HEK293 (cell line): ENCODE measurements around the gene PCID2.

Source experiments
- CTCF ChIA-PET: fragments of 350-600 bp; formaldehyde crosslinking; extraction: SDS; loops from one replicate; lab custom pipeline; 2021; ENCODE audit warnings: antibody characterized with exemption; lab: Yijun Ruan, JAX
- POLR2A ChIA-PET: fragments of 300-600 bp; formaldehyde crosslinking; extraction: SDS; loops from one replicate; lab custom pipeline; 2020; ENCODE audit warnings: antibody characterized with exemption, inconsistent platforms; lab: Yijun Ruan, JAX
- H3K27ac ChIP-seq: fragments of 200-500 bp; sonication (Bioruptor generic); 2 replicates; pipeline ENCODE4 v1.5.1; 2014; ENCODE audit warnings: low read depth, low read length, control low read depth, inconsistent platforms; ENCODE audit errors: extremely low read depth
- H3K36me3 ChIP-seq, 2 experiments: fragments of 200-500 bp in 1 of 2; sonication (Bioruptor generic) in 1 of 2; 1 replicate in 1 of 2; 2 replicates in 1 of 2; pipeline ENCODE4 v1.5.1; 2014 to 2017; ENCODE audit warnings: inconsistent platforms in 2 of 2, low read length in 2 of 2; ENCODE audit not compliant: control insufficient read depth in 2 of 2, insufficient read depth in 1 of 2
- H3K4me1 ChIP-seq: fragments of 200-500 bp; sonication (Bioruptor generic); 2 replicates; pipeline ENCODE4 v1.5.1; 2014; ENCODE audit warnings: mild to moderate bottlenecking, low read length, inconsistent platforms; ENCODE audit not compliant: control insufficient read depth, insufficient read depth
- H3K4me3 ChIP-seq: 2 replicates; pipeline ENCODE4 v1.5.1; 2011; ENCODE audit warnings: low read depth, mild to moderate bottlenecking, control low read depth, low read length, moderate library complexity
- H3K9me3 ChIP-seq: fragments of 200-500 bp; sonication (Bioruptor generic); 2 replicates; pipeline ENCODE4 v1.5.1; 2014; ENCODE audit warnings: low read depth, low read length, inconsistent platforms; ENCODE audit not compliant: control insufficient read depth, insufficient read depth
- FEZF1 ChIP-seq: fragments of 450-650 bp; formaldehyde crosslinking; IDR thresholded peaks from 2 replicates; pipeline ENCODE4 v1.5.1; 2016; ENCODE audit warnings: missing biosample characterization, missing genetic modification characterization
- KLF1 ChIP-seq: fragments of 450-650 bp; formaldehyde crosslinking; IDR thresholded peaks from 2 replicates; pipeline ENCODE4 v1.5.1; 2016; ENCODE audit warnings: missing biosample characterization, missing genetic modification characterization
- ZNF121 ChIP-seq: fragments of 450-650 bp; formaldehyde crosslinking; IDR thresholded peaks from 2 replicates; pipeline ENCODE4 v1.5.1; 2016; ENCODE audit warnings: missing biosample characterization, missing genetic modification characterization
- ZNF274 ChIP-seq, 2 experiments: fragments of 200-500 bp in 1 of 2; fragments of 450-650 bp in 1 of 2; sonication (Bioruptor generic) in 1 of 2; formaldehyde crosslinking in 1 of 2; IDR thresholded peaks; 2 replicates each; pipeline versions ENCODE4 v1.5.1 to v1.6.1; 2014 to 2016; ENCODE audit warnings: borderline replicate concordance in 1 of 2, inconsistent platforms in 1 of 2, low read length in 1 of 2, missing biosample characterization in 1 of 2, missing genetic modification characterization in 1 of 2
- ZNF362 ChIP-seq: fragments of 450-650 bp; formaldehyde crosslinking; IDR thresholded peaks from 2 replicates; pipeline ENCODE4 v1.5.1; 2016; ENCODE audit warnings: missing biosample characterization, missing genetic modification characterization
- ZNF391 ChIP-seq: fragments of 450-650 bp; formaldehyde crosslinking; IDR thresholded peaks from 2 replicates; pipeline ENCODE4 v1.5.1; 2016; ENCODE audit warnings: low read depth, missing biosample characterization, missing genetic modification characterization, borderline replicate concordance
- ZNF394 ChIP-seq: fragments of 450-650 bp; formaldehyde crosslinking; IDR thresholded peaks from 2 replicates; pipeline ENCODE4 v1.5.1; 2016; ENCODE audit warnings: missing biosample characterization, missing genetic modification characterization, mild to moderate bottlenecking, moderate library complexity, borderline replicate concordance
- ZNF513 ChIP-seq: fragments of 450-650 bp; IDR thresholded peaks from 2 replicates; pipeline ENCODE4 v1.5.1; 2018; ENCODE audit warnings: missing biosample characterization, missing genetic modification characterization
- ZNF530 ChIP-seq: fragments of 450-650 bp; formaldehyde crosslinking; IDR thresholded peaks from 2 replicates; pipeline ENCODE4 v1.5.1; 2016; ENCODE audit warnings: low read depth, missing biosample characterization, missing genetic modification characterization
- ZNF585B ChIP-seq: fragments of 450-650 bp; formaldehyde crosslinking; IDR thresholded peaks from 2 replicates; pipeline ENCODE4 v1.5.1; 2016; ENCODE audit warnings: missing biosample characterization, missing genetic modification characterization
- ZNF600 ChIP-seq: fragments of 450-650 bp; formaldehyde crosslinking; IDR thresholded peaks from 2 replicates; pipeline ENCODE4 v1.5.1; 2016; ENCODE audit warnings: missing biosample characterization, missing genetic modification characterization
- ZNF621 ChIP-seq: fragments of 450-650 bp; formaldehyde crosslinking; IDR thresholded peaks from 2 replicates; pipeline ENCODE4 v1.5.1; 2017; ENCODE audit warnings: missing biosample characterization, missing genetic modification characterization
- ZNF701 ChIP-seq: fragments of 450-650 bp; formaldehyde crosslinking; IDR thresholded peaks from 2 replicates; pipeline ENCODE4 v1.5.1; 2016; ENCODE audit warnings: missing biosample characterization, missing genetic modification characterization
- ZNF791 ChIP-seq: fragments of 450-650 bp; formaldehyde crosslinking; IDR thresholded peaks from 2 replicates; pipeline ENCODE4 v1.5.1; 2016; ENCODE audit warnings: missing biosample characterization, missing genetic modification characterization
- ZNF843 ChIP-seq: fragments of 450-650 bp; formaldehyde crosslinking; IDR thresholded peaks from 2 replicates; pipeline ENCODE4 v1.5.1; 2016; ENCODE audit warnings: missing biosample characterization, missing genetic modification characterization
- TF ChIP-seq, protein P1 (sequence below): fragments of 450-650 bp; formaldehyde crosslinking; IDR thresholded peaks from 2 replicates; pipeline ENCODE4 v1.5.1; 2016; ENCODE audit warnings: missing biosample characterization, missing genetic modification characterization

PCID2 gene

DNA sequence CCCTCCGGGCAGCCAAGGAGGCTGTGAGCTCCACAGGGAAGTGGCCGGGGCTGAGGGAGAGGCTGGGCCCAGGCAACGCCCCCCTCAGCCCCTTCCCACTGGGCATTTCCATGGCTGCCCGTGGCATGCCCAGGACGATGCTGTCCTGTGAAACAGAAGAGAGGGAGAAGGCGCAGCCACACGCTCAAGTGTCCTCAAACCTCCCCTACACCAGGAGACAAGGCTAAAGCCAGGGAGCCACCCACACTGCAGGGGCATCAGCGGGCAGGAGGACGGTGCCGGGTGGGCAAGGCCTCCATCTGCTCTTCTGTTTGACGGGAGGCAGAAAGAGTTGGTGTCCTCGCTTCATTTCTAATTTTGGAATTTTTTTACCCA, 64.2 kb downstream of the PCID2 start:
- Histone ChIP-seq H3K9me3 (no peaks in the 10 kb centered on the region), H3K27ac (no peak overlapping the region), H3K4me3 (no peak overlapping the region)
- CTCF ChIA-PET, result no interaction called here
- no peak for TF ChIP-seq ZNF530 (tag by site-specific recombination)
- no peak for TF ChIP-seq ZNF513 (tag by site-specific recombination)
- TF ChIP-seq ZNF391 (tag by site-specific recombination), result no peak
- no peak for TF ChIP-seq KLF1
- no peak for TF ChIP-seq ZNF362 (tag by site-specific recombination)
- no peak for TF ChIP-seq ZNF274 (IDR thresholded peaks at IDR 0.05; ENCODE audit: low read length)
- no peak for TF ChIP-seq ZNF274 (tag by site-specific recombination; IDR thresholded peaks at IDR 0.05; ENCODE audit: borderline replicate concordance)
- no peak for TF ChIP-seq ZNF621 (tag by site-specific recombination)
- TF ChIP-seq ZNF121, result no peak
- TF ChIP-seq, all 188 proteins: peak for 0
- Histone ChIP-seq H3K4me1 (no peaks in the 10 kb centered on the region), H3K36me3 (no peaks in the 10 kb centered on the region)
- POLR2A ChIA-PET, result no interaction called here

- H3K36me3 ChIP-seq, result no peaks in the 10 kb centered on the region
- POLR2A ChIA-PET, result interaction anchor here (0.5 kb wide), 1 partner anchor 436 kb away, joined by 4 read pairs; no protein-coding TSS in a partner anchor
- no peak for TF ChIP-seq ZNF791 (tag by site-specific recombination)
- no peak for TF ChIP-seq ZNF843
- no peak for TF ChIP-seq ZNF600 (tag by site-specific recombination)
- TF ChIP-seq, protein P1, sequence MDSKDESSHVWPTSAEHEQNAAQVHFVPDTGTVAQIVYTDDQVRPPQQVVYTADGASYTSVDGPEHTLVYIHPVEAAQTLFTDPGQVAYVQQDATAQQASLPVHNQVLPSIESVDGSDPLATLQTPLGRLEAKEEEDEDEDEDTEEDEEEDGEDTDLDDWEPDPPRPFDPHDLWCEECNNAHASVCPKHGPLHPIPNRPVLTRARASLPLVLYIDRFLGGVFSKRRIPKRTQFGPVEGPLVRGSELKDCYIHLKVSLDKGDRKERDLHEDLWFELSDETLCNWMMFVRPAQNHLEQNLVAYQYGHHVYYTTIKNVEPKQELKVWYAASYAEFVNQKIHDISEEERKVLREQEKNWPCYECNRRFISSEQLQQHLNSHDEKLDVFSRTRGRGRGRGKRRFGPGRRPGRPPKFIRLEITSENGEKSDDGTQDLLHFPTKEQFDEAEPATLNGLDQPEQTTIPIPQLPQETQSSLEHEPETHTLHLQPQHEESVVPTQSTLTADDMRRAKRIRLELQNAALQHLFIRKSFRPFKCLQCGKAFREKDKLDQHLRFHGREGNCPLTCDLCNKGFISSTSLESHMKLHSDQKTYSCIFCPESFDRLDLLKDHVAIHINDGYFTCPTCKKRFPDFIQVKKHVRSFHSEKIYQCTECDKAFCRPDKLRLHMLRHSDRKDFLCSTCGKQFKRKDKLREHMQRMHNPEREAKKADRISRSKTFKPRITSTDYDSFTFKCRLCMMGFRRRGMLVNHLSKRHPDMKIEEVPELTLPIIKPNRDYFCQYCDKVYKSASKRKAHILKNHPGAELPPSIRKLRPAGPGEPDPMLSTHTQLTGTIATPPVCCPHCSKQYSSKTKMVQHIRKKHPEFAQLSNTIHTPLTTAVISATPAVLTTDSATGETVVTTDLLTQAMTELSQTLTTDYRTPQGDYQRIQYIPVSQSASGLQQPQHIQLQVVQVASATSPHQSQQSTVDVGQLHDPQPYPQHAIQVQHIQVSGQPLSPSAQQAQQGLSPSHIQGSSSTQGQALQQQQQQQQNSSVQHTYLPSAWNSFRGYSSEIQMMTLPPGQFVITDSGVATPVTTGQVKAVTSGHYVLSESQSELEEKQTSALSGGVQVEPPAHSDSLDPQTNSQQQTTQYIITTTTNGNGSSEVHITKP (tag by site-specific recombination), result no peak
- TF ChIP-seq ZNF701, result no peak
- no peak for TF ChIP-seq ZNF585B (tag by site-specific recombination)
- TF ChIP-seq FEZF1 (tag by site-specific recombination), result no peak
- TF ChIP-seq ZNF394 (tag by site-specific recombination), result no peak
These were observed 64.8 kb downstream of the PCID2 start for GRCh38 chr13:113143466-113144254.

More at GRCh38 chr13:113143466-113144254, 64.8 kb downstream of the PCID2 start:
- Histone ChIP-seq H3K4me1 (no peaks in the 10 kb centered on the region), H3K9me3 (no peaks in the 10 kb centered on the region), H3K27ac (no peak overlapping the region), H3K4me3 (no peak overlapping the region)
- CTCF ChIA-PET, result interaction anchor here (1.2 kb wide), 1 partner anchor 9 kb away, joined by 3 read pairs; no protein-coding TSS in a partner anchor
